Measurements from ENCODE around the gene SH2D3C. TPM values are rescaled to one million over a fixed set of nuclear protein-coding genes. Genes with fewer than 3 reads are reported as not detected.

Gene SH2D3C
- total RNA-seq, 1 donor from 2014 or later, result 59.4 TPM

GRCh38 chr9:127710204-127710783 is 68.2 kb downstream of the SH2D3C start:
- intact Hi-C loops (cut with DNase I), result no loop called here
- Histone ChIP-seq H3K36me3 (peaks cover 7% of the 10 kb centered on the region), H3K27ac (no peak overlapping the region), H3K9me3 (no peaks in the 10 kb centered on the region), H3K4me1 (peaks cover 12% of the 10 kb centered on the region), H3K4me3 (no peak overlapping the region), H3K27me3 (ENCODE audit: low read depth) (no peaks in the 10 kb centered on the region)
- no peak for TF ChIP-seq CTCF (IDR thresholded peaks at IDR 0.05)
- DNase-seq (no peak), ATAC-seq (no peak)

GRCh38 chr9:127708952-127709587 is 69.4 kb downstream of the SH2D3C start:
- TF ChIP-seq CTCF (IDR thresholded peaks at IDR 0.05), result no peak
- Histone ChIP-seq H3K27me3 (ENCODE audit: low read depth) (no peaks in the 10 kb centered on the region), H3K36me3 (peaks cover 7% of the 10 kb centered on the region), H3K4me3 (no peak overlapping the region), H3K9me3 (no peaks in the 10 kb centered on the region), H3K4me1 (peaks cover 1% of the 10 kb centered on the region), H3K27ac (no peak overlapping the region)
- ATAC-seq, result no peak
- no peak for DNase-seq
- intact Hi-C loops (cut with DNase I), result no loop called here

- Histone ChIP-seq H3K27ac (no peak overlapping the region), H3K27me3 (ENCODE audit: low read depth) (no peaks in the 10 kb centered on the region), H3K4me1 (no peaks in the 10 kb centered on the region), H3K36me3 (peaks cover 7% of the 10 kb centered on the region), H3K9me3 (no peaks in the 10 kb centered on the region), H3K4me3 (no peak overlapping the region)
- ATAC-seq (no peak), DNase-seq (no peak)
- intact Hi-C loops (cut with DNase I), result no loop called here
- no peak for TF ChIP-seq CTCF (IDR thresholded peaks at IDR 0.05)
Observed at GRCh38 chr9:127707766-127708165, 70.7 kb downstream of the SH2D3C start.

GRCh38 chr9:127706836-127707241 is 71.6 kb downstream of the SH2D3C start, which contains the start of gene CFAP157:
Gene CFAP157, plus strand, starts transcription at chr9:127706988. Its CDS starts 44 bp downstream, at chr9:127707032.
- DNase-seq (no peak), ATAC-seq (peak; percentile 31 to 40)
- TF ChIP-seq CTCF (IDR thresholded peaks at IDR 0.05), result no peak
- Histone ChIP-seq H3K36me3 (peaks cover 3% of the 10 kb centered on the region), H3K27ac (no peak within 1 kb of the TSS), H3K27me3 (ENCODE audit: low read depth) (no peaks in the 10 kb centered on the region), H3K4me1 (no peaks in the 10 kb centered on the region), H3K9me3 (no peaks in the 10 kb centered on the region), H3K4me3 (no peak within 1 kb of the TSS)
- intact Hi-C loops (cut with DNase I), result no loop called here

- intact Hi-C loops (cut with DNase I), result no loop called here
- H3K9me3 ChIP-seq, result no peaks in the 10 kb centered on the region
- no peaks in the 10 kb centered on the region for H3K27me3 ChIP-seq (ENCODE audit: low read depth)
- DNase-seq (no peak), ATAC-seq (peak in 1 of 2 donors; percentile 8)
- H3K36me3 ChIP-seq, result no peaks in the 10 kb centered on the region
- no peak overlapping the region for H3K27ac ChIP-seq
- TF ChIP-seq CTCF (IDR thresholded peaks at IDR 0.05), result no peak
- no peak overlapping the region for H3K4me3 ChIP-seq
- H3K4me1 ChIP-seq, result no peaks in the 10 kb centered on the region
Observed at GRCh38 chr9:127705577-127706379, 72.7 kb downstream of the SH2D3C start.

Measured in lower lobe of right lung (tissue), 2 donors.